HG03520 (cell line): ENCODE data around the gene KIF5A.
"Not testable (repeated sequence)": the region's sequence is repeated elsewhere in the genome, so short reads cannot be mapped to it uniquely, and the experiment has no call there.

Source experiments
- ATAC-seq: cut with Tn5 transposase; IDR thresholded peaks from one replicate; pipeline ENCODE4 v1.9.1; 2021; ENCODE audit warnings: mild to moderate bottlenecking, moderate library complexity; ENCODE audit not compliant: unreplicated experiment

The KIF5A gene

GRCh38 chr12:57617942-57618341, 68.1 kb downstream of the KIF5A start:
- no peak for ATAC-seq

GRCh38 chr12:57618431-57618830, 68.6 kb downstream of the KIF5A start:
- not testable (repeated sequence) for ATAC-seq

- no peak for ATAC-seq
Measured at GRCh38 chr12:57618966-57619433, 69.2 kb downstream of the KIF5A start.

GRCh38 chr12:57619434-57620244, 69.8 kb downstream of the KIF5A start:
- no peak for ATAC-seq

GRCh38 chr12:57620245-57620935, 70.5 kb downstream of the KIF5A start:
- ATAC-seq = no peak

- ATAC-seq = no peak
Measured at GRCh38 chr12:57620936-57621496, 71.2 kb downstream of the KIF5A start.

- ATAC-seq = peak; percentile 50
Measured at GRCh38 chr12:57621497-57622292, 71.9 kb downstream of the KIF5A start.

GRCh38 chr12:57622293-57623245, 72.7 kb downstream of the KIF5A start:
- no peak for ATAC-seq

GRCh38 chr12:57623385-57623784, 73.5 kb downstream of the KIF5A start:
- ATAC-seq = no peak

GRCh38 chr12:57623811-57624390, 74.1 kb downstream of the KIF5A start:
- ATAC-seq = no peak

- ATAC-seq = no peak
Measured at GRCh38 chr12:57624441-57625220, 74.8 kb downstream of the KIF5A start.

GRCh38 chr12:57625261-57626032, 75.6 kb downstream of the KIF5A start:
- ATAC-seq = no peak

GRCh38 chr12:57626111-57626920, 76.5 kb downstream of the KIF5A start:
- ATAC-seq = no peak

GRCh38 chr12:57626921-57627445, 77.1 kb downstream of the KIF5A start:
- ATAC-seq = no peak

GRCh38 chr12:57627501-57628279, 77.8 kb downstream of the KIF5A start:
- ATAC-seq = no peak
